ENCODE measurements around the gene ENOX2. TPM values are rescaled to one million over a fixed set of nuclear protein-coding genes. Genes with fewer than 3 reads are reported as not detected.

Gene ENOX2
- total RNA-seq, 1 experiment from 2014 or later, result 23.2 TPM

DNA sequence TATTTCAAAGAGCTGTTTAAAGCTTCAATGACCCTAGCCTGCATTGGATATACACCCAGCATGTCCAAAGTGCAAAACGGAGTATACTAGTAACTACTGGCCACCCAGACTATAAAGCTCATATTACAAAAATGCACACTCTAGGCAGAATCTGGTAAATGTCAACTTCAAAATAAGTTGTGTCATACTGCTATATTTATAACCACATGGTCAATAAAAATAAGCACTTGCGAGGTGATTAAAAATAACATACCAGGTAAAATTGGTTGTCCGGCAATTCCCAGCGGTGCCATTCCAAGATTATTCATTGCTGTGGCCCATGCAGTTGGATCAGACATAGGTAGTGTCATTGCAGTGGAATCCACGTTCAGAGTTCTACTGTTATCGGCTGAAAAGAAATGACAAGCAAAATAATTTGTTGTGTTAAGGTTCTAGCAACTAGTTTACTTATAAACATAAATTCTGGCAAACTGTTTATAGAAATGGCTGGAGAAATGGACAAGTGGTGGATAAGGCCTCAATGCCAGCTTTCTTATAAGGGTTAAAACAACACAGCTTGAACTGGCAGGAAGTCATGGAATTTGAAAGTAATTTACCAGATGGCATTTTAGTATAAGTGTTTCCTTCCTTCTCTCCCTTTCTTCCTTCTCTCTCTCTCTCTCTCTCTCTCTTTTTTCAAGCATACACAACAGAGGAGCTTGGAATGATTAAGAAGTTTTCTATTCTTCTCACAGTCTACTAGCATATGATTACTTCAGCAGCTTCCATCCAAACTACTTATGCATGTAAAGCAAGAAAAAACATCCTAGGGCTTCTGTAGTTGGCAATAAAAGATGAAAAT lies 199.9 kb downstream of the ENOX2 start:
- DNase-seq (ENCODE audit: low read depth), result peak; percentile 54

DNA sequence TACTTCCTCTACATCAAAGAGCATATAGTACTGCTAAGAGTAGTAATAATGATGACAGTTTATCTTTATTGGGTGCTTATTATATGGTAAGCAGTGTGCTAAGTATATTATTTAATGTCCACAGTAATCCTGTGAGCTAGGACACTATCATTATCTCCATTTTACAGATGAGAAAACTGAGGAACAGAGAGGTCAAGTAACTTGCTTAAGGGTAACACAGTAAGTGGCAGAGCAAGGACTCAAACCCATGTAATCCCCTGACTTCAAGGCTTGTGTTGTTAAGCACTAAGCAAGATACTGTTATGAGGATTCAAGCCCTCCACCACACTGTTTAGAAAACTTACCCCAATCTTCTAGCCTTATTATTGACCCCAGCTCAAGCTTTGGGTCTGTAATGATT lies 202.4 kb downstream of the ENOX2 start:
- DNase-seq (ENCODE audit: low read depth), result no peak

DNA sequence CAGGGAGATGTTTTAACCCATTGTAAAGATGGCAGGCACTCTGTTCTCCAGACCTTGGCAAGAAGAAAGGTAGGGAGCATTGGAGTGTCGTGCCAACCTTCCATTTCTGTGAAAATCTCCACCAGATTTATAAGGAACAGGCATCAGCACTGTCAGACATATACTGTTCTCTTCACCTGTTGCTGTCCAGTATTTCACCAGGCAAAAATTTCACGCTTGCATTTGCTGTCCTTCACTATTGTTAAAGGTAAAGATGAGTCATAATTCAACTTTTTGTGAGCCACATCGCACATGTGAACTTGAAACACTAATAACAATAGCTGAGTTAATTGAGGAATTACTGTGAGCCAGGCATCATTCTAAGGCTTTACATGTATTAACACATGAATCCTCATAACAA lies 203.4 kb downstream of the ENOX2 start:
- DNase-seq (ENCODE audit: low read depth), result no peak

DNA sequence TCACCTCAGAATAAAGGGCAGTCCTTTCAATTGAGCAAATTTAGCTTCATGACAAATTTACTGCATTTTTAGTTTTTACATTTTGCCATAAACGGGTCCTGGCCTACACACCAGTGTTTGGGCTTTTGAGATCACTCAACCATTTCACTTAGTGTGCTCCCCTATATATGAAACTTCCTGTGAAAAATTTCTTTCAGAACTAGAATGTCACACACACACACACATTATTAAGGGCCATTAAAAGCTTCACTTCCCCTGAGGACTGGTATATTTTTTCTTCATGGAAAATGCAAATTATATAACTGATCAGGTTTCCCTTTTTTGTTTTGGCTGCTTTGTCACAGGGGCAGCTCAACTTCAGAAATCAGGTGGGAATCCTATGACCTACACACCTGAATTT lies 206.5 kb downstream of the ENOX2 start:
- DNase-seq (ENCODE audit: low read depth), result no peak

DNA sequence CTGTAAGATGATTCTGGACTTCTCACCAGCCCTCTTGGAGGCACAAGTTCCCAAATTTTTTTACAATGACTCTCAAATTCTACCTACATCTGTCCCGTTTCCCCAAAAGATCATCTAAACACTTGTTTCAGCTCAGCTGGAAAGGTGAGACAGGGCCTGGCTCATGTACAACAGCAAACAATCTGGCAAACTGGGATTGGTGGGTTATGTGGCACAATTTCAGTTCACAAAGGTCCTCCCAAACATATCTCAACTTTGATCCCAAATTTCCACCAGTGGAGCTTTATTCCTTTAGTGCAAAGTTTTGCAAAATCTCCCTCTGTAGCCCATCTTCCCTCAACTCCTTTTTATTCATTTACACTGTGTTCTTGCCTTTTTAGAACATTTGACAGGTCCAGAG lies 207.1 kb downstream of the ENOX2 start:
- no peak for DNase-seq (ENCODE audit: low read depth)

DNA sequence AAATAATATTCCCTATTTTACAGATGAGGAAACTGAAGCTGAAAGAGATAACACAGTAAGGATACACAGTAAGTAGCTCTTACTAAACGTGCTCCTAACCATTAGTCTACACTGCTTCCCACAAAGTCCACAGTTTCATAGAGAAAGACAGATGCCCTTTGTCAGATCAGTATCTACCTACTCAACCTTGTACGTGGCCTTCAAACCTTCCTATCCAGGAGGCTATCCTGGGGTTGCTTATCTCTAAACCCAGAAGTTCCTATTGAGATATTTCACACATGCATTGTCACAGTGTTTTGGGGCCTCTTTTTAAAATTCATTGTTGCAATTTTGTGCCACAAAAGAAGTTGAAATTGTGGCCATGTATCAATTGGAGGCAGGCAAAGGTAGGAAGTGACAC lies 208.0 kb downstream of the ENOX2 start:
- no peak for DNase-seq (ENCODE audit: low read depth)

DNA sequence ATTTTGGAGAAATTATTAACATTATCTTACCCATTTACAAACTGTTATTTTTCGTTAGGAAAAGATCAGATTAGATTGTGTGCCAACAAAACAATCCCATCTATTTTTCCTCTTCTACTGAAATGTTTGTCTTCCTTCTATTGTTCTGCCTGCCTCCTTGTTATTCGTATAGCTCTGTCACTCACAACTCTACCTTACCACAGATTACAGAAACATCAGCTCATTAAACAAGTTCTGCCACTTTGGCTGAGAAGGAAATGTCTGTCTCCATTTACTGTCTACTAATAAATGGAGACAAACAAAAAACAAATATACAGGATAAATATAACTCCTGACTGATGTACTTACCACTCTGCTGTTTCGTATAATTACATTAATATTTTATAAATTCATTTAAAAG lies 211.4 kb downstream of the ENOX2 start:
- no peak for DNase-seq (ENCODE audit: low read depth)

DNA sequence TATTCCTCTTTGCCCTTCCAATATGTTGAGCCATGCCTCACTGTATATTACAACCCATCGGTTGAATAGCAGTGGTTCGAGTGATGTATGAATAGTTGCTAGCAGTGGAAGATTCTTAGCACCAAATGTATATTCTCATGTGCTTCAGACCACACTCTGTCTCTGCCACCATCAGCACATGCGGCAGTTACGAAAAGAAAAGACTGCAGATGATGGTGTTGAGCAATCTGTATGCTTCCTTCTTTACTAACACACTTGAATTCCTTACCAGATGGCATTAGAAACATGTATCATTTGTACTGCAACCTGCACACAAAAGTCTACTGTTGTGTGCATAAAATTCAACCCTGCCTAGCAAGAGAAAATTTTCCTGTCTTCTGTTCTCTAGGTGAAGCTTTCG lies 214.6 kb downstream of the ENOX2 start:
- DNase-seq (ENCODE audit: low read depth), result no peak

DNA sequence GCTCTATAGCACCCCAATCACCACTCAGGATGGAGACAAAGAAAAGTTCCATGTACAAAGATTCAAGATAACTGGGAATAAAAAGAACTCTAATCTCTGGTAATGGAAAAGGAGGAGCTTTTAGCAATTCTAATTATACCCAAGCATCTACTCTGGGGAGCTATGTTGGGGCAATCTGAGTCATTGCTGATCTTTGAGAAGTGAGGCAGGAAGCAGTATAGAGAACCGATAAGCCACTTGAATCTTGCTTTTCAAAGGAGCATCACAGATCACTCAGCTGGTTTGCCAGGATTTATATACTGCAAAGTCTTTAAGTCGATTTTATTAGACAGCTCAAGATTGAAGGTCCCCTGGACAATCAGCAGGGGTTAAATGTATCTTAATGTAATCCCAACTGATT lies 220.0 kb downstream of the ENOX2 start:
- peak; percentile 81 for DNase-seq (ENCODE audit: low read depth)

DNA sequence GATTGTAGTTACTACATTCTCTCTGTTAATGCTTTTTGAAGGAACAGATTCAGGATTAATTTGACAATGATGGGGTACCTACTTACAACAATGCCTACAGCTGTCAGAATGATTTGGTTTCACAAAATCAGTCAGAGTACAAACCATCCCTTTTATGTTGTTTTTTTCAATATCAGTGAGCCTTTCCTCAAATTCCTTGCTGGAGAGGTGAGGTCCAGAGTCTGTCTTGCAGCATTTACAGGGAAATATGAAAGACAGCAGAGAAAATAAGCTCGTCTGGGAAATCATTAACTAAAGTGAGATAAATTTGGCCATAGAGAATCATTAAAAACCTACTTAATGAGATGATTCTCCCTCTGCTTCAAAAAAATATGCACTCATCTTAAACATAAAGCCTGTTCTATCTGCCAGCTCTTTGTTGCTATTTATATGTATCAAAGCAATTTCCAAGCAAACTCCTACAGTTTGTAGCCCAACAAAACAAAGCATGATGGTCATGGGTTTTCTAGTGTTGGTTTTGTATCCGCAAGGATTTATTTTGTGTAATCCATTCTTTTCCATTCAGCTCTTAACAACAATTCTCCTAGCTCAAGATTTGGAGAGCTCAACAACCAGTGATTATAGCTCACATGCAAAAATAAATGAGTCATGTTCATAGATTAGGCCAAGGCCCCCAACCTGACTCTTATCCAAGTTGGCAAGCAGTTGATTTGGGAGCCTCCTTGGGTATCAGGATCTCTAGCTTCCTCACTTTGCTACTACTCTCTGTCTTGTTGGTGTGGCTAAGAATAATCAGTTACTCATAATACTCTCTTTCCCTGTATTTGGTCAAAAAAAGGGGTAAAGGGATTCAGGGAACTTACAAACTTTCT lies 222.6 kb downstream of the ENOX2 start:
- DNase-seq (ENCODE audit: low read depth), result peak; percentile 65

DNA sequence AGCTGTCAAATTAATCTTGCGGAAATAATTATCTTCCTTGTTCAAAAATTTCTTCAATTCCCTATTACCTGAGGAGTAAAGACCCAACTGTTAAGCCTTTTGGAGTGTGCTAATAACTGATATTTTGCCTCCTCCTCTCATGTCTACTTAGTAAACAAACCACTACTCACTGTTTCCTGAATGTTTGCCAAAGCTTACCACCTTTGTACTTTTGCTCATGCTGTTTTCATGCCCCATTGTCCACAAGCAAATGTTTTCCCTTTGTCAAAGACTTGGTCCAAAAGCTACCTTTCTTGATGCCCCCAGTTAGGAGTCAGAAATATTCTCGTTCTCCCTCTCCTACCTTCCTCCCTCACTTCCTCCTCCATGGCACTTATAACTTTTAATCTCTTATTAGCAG lies 226.1 kb downstream of the ENOX2 start:
- peak; percentile 45 for DNase-seq (ENCODE audit: low read depth)

DNA sequence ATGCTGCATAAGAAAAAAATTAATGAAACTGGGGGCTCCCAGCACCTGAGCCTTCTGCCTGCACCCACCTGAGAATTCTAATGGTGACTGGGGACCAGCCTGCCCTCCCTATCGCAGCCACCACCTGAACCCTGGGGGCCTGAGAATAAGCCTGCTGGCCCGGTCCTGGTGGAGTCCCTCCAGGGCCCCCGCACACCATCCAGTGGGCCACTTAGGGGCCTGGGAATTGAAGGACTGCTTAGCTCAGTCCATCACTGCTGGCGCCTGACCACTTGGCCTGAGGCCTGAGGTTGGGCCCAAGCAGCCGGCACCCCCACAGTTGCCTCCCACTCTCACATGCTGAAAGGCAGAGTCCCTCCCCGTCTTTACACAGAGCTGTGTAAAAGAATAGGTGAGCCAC lies 230.8 kb downstream of the ENOX2 start:
- no peak for DNase-seq (ENCODE audit: low read depth)

DNA sequence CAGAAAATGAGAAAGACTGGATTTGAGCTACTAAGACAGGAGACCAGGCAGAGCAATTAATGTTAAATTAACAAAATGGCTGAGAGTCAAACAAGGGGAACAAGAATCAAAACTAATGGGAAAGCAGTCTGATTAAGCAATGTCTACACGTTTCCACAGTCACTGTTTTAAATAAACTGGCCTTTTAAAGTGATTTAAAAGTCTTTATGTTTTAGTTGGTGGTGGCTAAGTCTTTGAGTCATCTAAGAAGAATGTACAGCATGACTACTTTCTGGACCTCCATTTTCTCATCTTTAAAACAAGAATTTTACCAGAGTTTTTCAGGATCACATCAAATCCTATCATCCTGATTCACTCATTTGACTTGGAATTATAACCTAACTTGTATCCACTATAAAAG lies 233.8 kb downstream of the ENOX2 start:
- peak; percentile 67 for DNase-seq (ENCODE audit: low read depth)

DNA sequence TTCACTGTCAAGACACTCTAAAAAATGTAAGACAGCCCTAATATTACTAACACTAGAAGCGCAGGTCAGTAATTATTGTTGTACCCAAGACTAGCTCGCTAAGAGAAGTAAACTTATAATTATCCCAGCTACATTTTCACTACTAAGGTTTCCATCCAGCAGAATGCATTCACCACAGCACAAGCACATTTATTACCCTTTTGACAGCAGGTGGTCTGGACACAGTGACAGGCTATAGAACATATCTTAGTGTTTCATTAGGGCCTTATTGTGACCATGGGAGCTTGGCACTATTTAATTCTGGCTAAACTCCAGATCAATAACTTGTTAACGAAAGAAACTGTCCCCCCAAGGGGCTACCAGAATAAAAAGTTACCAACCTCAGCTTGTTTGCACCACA lies 237.7 kb downstream of the ENOX2 start:
- no peak for DNase-seq (ENCODE audit: low read depth)

DNA sequence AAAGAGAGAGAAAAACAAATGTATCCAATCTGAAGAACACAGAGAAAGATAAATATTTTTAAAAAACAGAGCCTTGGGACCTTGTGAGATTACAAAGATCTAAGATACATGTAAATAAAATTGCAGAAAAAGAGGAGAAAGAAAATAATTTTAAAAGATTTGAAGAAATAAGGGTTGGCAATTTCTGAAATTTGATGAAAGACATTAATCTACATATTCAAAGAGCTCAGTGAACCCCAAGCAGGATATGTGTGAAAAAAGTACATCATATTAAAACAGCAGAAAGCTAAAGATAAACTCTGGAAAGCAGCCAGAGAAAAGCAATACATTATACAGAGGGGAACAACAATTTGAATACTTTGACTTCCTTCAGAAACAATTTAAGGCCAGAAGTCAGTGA lies 244.7 kb downstream of the ENOX2 start:
- no peak for DNase-seq (ENCODE audit: low read depth)

DNA sequence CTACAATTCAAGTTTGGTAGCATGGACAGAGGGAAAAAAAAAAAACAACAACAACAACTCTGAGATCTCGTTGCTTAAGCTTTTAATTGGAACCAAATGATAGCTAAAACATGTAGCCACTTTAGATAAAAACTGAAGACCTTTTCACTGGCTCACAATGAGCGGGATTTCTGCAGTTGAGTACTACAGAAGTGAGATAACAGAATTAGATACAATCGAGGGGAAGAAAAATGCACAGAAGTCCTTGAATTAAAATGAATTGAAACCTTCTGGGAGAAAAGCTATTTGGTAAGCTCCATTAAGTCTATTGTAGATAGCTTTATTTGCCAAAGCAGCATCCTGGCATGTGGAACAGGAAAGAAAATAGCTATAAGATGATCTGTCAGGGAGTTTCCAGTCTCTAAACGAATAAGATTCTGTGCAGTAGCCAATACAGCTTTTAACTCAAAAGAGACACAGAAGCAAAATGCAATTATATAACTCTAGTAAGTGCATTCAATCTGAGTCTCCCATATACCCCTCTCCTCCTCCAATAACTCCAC lies 248.5 kb downstream of the ENOX2 start:
- DNase-seq (ENCODE audit: low read depth), result no peak

DNA sequence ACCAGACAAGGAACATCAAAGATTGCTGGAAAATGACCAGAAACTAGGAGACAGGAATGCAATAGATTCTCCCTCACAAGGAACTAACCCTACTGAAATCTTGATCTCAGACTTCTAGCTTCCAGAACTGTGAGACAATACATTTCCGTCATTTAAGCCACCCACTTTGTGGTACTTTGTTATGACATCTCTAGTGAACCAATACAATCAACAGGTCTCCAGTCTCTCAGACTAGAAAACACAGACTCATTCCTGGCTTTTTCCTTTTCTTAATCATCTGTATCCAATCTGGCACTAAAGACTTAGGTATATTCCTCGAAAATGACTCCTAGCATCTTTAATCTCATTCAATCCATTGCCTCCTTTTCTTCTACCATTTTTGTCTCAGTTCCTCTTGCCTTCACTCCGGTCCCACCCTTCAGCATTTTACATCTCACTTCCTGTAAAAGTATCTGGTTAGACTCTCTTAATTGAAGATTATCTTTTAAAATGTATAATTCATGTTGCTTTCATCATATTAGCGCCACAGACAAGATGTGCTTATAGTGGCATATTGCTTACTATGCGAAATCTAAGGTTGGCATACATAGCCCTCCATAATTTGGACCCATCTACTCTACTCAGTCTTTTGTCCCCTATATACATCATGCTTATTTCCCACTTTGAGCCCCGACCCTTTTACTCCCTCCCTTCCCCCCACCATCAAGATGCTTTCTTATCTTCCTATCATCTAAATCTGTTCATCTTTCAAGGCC lies 250.0 kb downstream of the ENOX2 start:
- DNase-seq (ENCODE audit: low read depth), result no peak

DNA sequence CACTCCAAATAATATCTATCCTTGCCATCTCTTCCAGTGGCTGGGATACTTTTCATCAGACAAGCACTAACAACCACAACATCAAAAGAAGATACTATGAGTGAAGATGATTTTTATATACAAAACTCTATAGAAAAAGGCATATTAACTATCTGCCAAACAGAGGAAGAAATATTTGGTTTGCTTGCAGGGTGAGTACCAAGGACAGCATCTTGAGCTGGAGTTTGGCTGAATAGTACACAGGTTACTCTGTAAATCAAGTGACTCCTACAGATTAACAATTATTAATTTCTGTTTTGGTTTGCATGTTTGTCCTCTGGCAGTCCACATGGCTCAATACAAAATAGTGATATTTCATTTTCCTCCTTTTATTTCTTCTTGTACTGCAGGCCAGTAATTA lies 253.3 kb downstream of the ENOX2 start:
- DNase-seq (ENCODE audit: low read depth), result no peak

DNA sequence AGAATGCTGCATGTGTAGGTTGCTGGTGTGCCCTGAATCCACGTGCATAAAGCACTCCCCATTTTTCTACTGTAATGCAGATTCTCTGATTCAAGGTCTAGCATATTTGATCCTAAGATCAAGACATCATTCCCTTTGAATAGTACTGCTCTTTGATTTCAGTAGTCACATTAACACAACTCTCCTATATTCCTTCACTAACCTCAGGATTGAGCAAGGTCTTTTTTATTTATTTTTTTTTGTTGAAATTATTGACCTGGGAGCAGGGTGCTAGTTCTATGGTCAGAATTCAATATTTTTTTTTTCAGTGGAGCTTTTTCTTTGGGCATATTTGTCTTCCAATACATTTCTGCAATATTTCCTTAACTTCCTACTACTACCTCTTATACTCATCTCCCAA lies 255.5 kb downstream of the ENOX2 start:
- DNase-seq (ENCODE audit: low read depth), result no peak

DNA sequence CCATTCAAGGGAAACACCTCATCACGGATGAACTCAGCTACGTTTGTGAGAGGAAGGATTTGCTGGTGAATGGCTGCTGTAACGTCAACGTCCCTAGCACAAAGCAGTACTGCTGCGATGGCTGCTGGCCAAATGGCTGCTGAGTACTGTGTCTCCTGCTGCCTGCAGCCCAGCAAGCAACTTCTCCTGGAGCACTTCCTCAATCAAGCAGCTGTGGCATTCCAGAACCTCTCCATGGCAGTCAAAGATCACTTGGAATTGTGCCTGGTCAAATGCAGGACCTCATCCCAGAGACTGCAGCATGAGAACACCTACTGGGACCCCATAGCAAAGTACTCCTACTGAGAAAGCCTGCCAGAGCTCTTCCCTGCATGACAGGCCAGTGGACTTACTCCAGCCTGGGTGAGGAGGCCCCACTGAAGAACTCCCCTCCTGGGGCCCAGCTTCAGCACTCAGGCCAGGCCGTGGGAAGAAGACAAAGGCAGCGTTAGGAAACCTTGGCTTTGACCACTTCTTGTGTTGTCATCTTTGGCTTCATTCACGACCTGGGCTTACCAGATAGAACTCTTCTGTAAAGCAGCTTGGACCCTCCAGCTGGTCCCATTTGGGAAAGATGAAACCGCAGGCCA lies 256.9 kb downstream of the ENOX2 start:
- no peak for DNase-seq (ENCODE audit: low read depth)

DNA sequence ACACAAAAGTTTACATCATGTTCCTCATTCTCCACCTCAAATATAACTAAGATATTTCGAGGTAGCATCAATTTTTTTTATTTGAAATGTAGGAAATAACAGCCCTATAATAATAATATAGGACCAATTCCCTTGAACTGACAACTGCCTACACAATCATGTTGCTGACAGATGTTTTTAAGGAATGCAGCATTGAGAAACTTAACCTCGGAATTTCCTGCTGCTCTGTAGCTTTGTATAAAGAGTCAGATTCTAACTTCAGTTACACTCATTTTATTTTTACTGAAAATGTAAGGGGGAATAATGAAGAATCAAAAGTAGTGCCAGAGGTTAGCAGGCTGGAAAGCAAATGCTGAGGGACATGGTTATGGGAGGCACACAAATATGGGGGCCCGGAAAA lies 265.4 kb downstream of the ENOX2 start:
- DNase-seq (ENCODE audit: low read depth), result peak; percentile 11

DNA sequence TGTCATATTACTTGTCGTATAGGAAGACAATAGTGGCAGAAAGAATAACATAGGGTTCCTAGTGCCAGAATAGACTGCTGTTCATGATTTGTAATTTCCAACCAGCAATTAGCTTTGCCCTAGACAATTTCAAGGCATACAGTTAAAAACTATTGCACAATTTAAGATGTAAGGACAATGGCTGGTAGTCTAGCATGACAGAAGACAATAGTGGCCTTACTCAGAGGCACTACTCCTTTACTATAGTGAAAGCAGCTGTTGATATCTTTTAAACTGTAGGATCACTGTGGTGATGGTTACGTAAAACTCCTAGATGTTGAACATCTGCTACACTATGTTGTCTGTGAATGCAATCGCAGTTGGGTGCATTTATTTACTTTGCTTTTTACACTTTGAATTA lies 266.7 kb downstream of the ENOX2 start:
- no peak for DNase-seq (ENCODE audit: low read depth)

Data from M059J (cell line).